ENCODE measurements around the gene C7orf57. TPM values are rescaled to one million over a fixed set of nuclear protein-coding genes. Genes with fewer than 3 reads are reported as not detected.
"Not testable (repeated sequence)": the region's sequence is repeated elsewhere in the genome, so short reads cannot be mapped to it uniquely, and the experiment has no call there.

The C7orf57 gene
- total RNA-seq: under 1 TPM; 0.28 to 0.33 TPM

DNA sequence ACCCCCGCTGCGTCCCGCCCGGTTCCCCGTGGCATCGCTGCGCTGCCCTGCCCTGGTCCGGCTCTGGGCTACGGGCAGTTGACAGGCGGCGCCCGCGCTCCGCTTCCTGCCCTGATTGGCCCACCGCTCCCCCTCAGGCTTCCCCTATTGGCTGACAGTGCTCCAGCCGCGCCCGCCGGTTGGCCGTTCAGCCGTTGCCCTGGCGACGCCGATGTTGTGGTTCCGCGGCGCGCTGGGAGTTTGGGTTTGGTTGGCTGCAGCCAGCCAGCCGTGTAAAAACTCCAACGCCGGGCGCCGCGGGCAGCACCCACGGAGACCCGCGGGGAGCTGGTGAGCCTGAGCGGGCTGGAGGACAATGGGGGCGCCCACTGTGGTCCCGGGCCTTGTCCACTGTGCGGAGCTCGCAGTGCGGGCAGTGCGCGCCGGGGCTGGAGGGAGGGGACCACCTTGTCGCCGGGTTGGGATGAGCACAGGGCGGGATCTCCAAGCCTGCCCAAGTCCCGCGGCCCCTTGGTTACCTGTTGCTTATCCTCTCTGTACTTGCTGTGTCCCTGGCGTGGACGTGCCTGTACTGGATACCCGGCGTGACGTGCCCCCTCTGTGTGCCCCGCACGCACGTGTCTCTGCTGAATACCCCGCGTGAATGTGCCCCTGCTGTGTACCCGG, at the start of gene C7orf57:
TSS of gene C7orf57 (plus strand) at position 243 of the 666 bp plus-strand sequence. CDS start 766 bp downstream, outside the sequence.
- DNase-seq: peak; percentile 89
- ChIA-PET CTCF (interaction anchor here (0.6 kb wide), 1 partner anchor 75 kb away, joined by 3 read pairs; no protein-coding TSS in a partner anchor), POLR2A (interaction anchor here (1.1 to 2.8 kb wide), 2 partner anchors 49 to 53 kb away, joined by 3 to 7 read pairs; partner anchors contain the start of gene UPP1)
- H3K4me1 Mint-ChIP-seq: peaks cover 12% of the 10 kb centered on the region
- H3K27me3 Mint-ChIP-seq: peaks cover 45% of the 10 kb centered on the region
- H3K9me3 Mint-ChIP-seq: no peaks in the 10 kb centered on the region
- H3K4me3 Mint-ChIP-seq: peak within 1 kb of the TSS; percentile 70
- H3K27ac Mint-ChIP-seq: no peak within 1 kb of the TSS
- no peaks in the 10 kb centered on the region for H3K36me3 Mint-ChIP-seq (ENCODE audit: low read depth)

DNA sequence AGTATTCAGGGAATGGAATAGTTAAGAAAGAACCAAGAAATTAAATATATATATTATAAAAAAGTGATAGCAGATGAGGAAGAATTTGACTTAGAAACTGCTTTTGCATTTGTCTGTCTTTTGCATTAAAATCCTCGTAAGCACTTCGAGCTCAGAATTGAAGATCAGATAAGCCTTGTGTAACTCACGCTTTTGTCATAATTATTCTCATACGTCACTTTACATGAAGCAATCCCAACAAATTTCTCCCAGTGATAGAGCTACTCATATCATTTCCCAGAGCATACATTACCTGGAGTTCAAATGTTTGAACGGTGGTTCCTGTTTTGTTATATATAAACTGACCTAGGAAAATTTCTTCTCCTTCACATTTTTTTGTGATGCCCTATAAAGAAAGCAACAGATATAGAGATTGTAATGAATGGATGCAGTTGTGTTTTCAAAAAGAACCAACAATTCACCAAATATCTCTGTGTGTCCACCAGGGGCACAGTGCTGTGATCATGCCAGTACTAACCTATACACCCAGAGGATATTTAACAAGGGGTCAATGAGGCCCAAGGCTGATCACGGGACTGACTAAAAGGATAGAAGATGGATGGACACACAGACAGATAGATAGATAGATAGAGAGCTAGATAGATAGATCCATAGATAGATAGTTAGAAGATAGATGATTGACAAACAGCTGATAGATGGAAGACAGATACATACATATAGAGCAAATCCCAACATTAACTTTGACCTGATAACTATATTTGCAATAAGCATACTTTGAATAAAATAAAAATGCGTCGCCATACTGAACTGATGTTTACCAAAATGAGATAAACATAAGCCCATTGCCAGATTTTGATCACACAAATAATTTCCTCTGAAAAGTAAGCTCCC, 46.6 kb upstream of the C7orf57 start:
- no peak for DNase-seq
- Mint-ChIP-seq H3K9me3 (no peaks in the 10 kb centered on the region), H3K4me1 (peaks cover 20% of the 10 kb centered on the region), H3K27ac (no peak overlapping the region), H3K27me3 (peaks cover 1% of the 10 kb centered on the region), H3K4me3 (no peak overlapping the region), H3K36me3 (ENCODE audit: low read depth) (no peaks in the 10 kb centered on the region)
- ChIA-PET CTCF (interaction anchor here (0.7 to 2.7 kb wide), 7 partner anchors 9 to 122 kb away, joined by 3 to 18 read pairs (median 4); partner anchors contain the start of gene HUS1), POLR2A (interaction anchor here (0.8 to 7.6 kb wide), 4 partner anchors 98 to 119 kb away, joined by 3 to 78 read pairs (median 4); partner anchors contain the start of gene UPP1)

DNA sequence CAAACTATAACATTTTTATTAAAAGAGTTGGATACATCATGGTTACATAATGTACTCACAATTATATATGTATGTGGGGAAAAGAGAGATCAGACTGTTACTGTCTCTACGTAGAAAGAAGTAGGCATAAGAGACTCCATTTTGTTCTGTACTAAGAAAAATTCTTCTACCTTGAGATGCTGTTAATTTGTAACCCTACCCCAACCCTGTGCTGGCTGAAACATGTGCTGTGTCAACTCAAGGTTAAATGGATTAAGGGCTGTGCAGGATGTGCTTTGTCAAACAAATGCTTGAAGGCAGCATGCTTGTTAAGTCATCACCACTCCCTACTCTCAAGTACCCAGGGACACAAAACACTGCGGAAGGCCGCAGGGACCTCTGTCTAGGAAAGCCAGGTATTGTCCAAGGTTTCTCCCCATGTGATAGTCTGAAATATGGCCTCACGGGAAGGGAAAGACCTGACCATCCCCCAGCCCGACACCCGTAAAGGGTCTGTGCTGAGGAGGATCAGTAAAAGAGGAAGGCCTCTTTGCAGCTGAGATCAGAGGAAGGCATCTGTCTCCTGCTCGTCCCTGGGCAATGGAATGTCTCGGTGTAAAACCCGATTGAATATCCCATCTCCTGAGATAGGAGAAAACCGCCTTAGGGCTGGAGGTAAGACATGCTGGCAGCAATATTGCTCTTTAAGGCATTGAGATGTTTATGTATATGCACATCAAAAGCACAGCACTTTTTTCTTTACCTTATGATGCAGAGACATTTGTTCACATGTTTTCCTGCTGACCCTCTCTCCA, 45.5 kb upstream of the C7orf57 start:
- ChIA-PET POLR2A (interaction anchor here (1.2 to 7.6 kb wide), 3 partner anchors 97 to 108 kb away, joined by 3 to 78 read pairs (median 4); partner anchors contain the start of gene UPP1), CTCF (interaction anchor here (0.9 to 3.5 kb wide), 5 partner anchors 12 to 121 kb away, joined by 3 to 77 read pairs (median 18); no protein-coding TSS in a partner anchor)
- H3K27ac Mint-ChIP-seq; DNase-seq; H3K36me3 Mint-ChIP-seq (ENCODE audit: low read depth); H3K27me3 Mint-ChIP-seq; H3K4me3 Mint-ChIP-seq; H3K9me3 Mint-ChIP-seq: not testable (repeated sequence)
- H3K4me1 Mint-ChIP-seq: peaks cover 20% of the 10 kb centered on the region

DNA sequence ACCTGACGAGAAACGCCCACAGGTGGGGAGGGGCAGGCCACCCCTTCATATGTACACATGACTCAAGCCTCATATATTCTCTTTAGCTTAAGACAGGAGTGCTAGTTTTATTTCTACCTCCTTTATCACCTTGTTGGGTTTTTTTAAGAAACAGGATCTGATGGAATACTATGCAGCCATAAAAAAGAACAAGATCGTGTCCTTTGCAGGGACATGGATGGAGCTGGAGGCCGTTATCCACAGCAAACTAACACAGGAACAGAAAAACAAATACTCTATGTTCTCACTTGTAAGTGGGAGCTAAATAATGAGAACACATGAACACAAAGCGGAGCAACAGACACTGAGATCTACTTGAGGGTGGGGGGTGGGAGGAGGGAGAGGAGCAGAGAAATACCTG, 44.8 kb upstream of the C7orf57 start:
- ChIA-PET CTCF (interaction anchor here (0.9 to 3.6 kb wide), 9 partner anchors 8 to 140 kb away, joined by 3 to 77 read pairs (median 12); no protein-coding TSS in a partner anchor), POLR2A (interaction anchor here (0.6 to 7.6 kb wide), 7 partner anchors 12 to 139 kb away, joined by 3 to 78 read pairs (median 14); partner anchors contain the start of gene UPP1)
- peaks cover 20% of the 10 kb centered on the region for H3K4me1 Mint-ChIP-seq
- H3K36me3 Mint-ChIP-seq (ENCODE audit: low read depth): no peaks in the 10 kb centered on the region
- no peak overlapping the region for H3K4me3 Mint-ChIP-seq
- no peak for DNase-seq
- H3K27ac Mint-ChIP-seq: peak overlapping the region; percentile 11
- no peaks in the 10 kb centered on the region for H3K27me3 Mint-ChIP-seq
- peaks cover 2% of the 10 kb centered on the region for H3K9me3 Mint-ChIP-seq

DNA sequence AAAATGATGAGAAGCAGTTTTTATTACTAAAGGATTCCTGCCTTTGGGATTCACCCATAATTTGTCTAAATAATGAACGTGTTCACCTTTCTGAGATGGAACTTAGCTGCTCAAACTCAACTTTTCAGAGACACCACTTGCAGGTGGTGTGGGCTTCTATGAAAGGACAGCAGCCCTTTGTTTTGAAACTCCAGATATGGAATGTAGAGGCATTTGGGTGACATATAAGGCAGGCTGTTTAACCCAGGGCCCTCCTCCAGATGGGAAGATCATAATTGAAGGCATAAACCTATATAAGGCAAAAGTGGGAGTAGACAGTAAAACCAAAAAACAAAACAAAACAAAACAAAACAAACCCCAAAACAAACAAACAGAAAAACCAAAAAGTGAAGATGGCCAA, 44.1 kb upstream of the C7orf57 start:
- no peak for DNase-seq
- CTCF ChIA-PET: interaction anchor here (0.8 to 3.6 kb wide), 22 partner anchors 9 to 164 kb away, joined by 3 to 77 read pairs (median 5); no protein-coding TSS in a partner anchor
- POLR2A ChIA-PET: interaction anchor here (0.7 to 7.6 kb wide), 9 partner anchors 8 to 118 kb away, joined by 3 to 78 read pairs (median 14); partner anchors contain the start of gene UPP1
- Mint-ChIP-seq H3K36me3 (ENCODE audit: low read depth) (no peaks in the 10 kb centered on the region), H3K27ac (peak overlapping the region; percentile 88), H3K27me3 (no peaks in the 10 kb centered on the region), H3K9me3 (peaks cover 2% of the 10 kb centered on the region), H3K4me1 (peaks cover 20% of the 10 kb centered on the region), H3K4me3 (peak overlapping the region; percentile 80)

DNA sequence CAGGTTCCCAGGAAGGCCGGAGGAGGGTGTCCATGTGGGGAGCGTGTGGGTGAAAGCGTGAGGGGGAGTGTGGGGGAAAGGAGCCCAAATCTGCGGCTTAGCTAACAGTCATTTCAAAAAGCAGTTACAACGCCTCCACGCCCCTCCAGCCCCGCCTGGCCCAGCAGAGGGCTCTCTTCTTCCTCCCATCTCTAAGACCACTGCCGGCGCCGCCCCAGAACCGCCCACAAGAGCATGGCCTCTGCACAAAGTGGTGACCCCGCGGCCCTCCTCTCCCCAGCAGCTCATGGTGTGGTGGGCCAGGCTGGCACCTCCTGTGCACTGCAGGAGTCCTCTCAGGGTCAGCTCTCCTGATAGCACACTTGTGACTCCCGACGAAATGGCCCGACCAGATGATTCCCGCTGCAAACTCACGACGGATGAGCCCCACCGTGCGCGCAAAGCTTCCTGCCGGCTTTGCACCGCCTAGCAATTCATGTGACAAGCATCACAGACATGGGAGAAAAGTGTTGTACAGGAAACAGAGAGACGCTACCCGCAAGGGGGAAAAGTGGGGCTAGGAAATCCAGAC, 43.5 kb upstream of the C7orf57 start:
- peak; percentile 91 for DNase-seq
- Mint-ChIP-seq H3K4me3 (peak overlapping the region; percentile 80), H3K27me3 (no peaks in the 10 kb centered on the region), H3K9me3 (peaks cover 2% of the 10 kb centered on the region), H3K27ac (peak overlapping the region; percentile 88), H3K36me3 (ENCODE audit: low read depth) (no peaks in the 10 kb centered on the region), H3K4me1 (peaks cover 20% of the 10 kb centered on the region)
- POLR2A ChIA-PET: interaction anchor here (1.3 to 7.6 kb wide), 9 partner anchors 9 to 117 kb away, joined by 3 to 78 read pairs (median 14); partner anchors contain the start of gene UPP1
- CTCF ChIA-PET: interaction anchor here (0.8 to 3.6 kb wide), 23 partner anchors 9 to 163 kb away, joined by 3 to 77 read pairs (median 5); no protein-coding TSS in a partner anchor

DNA sequence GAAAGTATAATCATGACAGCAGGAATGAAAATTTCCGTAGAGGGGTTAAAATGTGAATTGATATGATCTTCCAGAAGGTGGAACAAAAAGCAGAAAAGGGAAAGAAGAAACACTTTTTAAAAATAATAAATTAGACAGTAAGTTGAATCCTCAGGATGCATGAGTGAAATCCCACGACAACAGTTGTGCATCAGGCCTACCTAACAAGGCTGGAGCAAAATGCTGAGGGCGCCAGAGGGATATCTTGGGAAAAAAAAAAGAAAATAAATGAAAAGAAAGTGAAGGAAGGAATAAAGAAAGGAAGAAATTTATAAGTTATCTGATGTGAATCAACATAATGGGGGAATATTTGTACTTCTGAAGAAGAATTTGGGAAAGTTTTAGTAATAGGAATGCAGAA, 42.9 kb upstream of the C7orf57 start:
- DNase-seq: no peak
- Mint-ChIP-seq H3K27me3 (no peaks in the 10 kb centered on the region), H3K4me3 (peak overlapping the region; percentile 80), H3K4me1 (peaks cover 20% of the 10 kb centered on the region), H3K36me3 (ENCODE audit: low read depth) (no peaks in the 10 kb centered on the region), H3K27ac (peak overlapping the region; percentile 88), H3K9me3 (peaks cover 2% of the 10 kb centered on the region)
- POLR2A ChIA-PET: interaction anchor here (1.3 to 7.6 kb wide), 8 partner anchors 10 to 116 kb away, joined by 3 to 78 read pairs (median 14); partner anchors contain the start of gene UPP1
- CTCF ChIA-PET: interaction anchor here (0.8 to 3.6 kb wide), 17 partner anchors 10 to 127 kb away, joined by 3 to 77 read pairs (median 8); no protein-coding TSS in a partner anchor

DNA sequence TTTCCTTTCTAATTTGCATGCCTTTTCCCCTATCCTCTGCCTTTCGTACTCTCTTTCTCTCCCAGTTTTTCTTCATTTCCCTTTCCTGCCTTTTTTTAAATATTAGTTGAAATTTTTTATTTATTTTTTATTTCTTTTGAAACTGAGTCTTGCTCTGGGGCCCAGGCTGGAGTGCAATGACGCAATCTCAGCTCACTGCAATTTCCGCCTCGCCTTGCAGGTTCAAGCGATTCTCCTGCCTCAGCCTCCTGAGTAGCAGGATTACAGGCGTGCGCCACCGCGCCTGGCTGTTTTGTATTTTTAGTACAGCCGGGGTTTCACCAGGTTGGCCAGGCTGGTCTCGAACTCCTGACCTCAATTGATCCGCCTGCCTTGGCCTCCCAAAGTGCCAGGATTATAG, 35.9 kb upstream of the C7orf57 start:
- peaks cover 8% of the 10 kb centered on the region for H3K27me3 Mint-ChIP-seq
- CTCF ChIA-PET: interaction anchor here (1.8 kb wide), 1 partner anchor 109 kb away, joined by 5 read pairs; no protein-coding TSS in a partner anchor
- no peak for DNase-seq
- H3K4me1 Mint-ChIP-seq: no peaks in the 10 kb centered on the region
- POLR2A ChIA-PET: no interaction called here
- H3K27ac Mint-ChIP-seq: no peak overlapping the region
- peaks cover 2% of the 10 kb centered on the region for H3K9me3 Mint-ChIP-seq
- H3K36me3 Mint-ChIP-seq (ENCODE audit: low read depth): no peaks in the 10 kb centered on the region
- no peak overlapping the region for H3K4me3 Mint-ChIP-seq

DNA sequence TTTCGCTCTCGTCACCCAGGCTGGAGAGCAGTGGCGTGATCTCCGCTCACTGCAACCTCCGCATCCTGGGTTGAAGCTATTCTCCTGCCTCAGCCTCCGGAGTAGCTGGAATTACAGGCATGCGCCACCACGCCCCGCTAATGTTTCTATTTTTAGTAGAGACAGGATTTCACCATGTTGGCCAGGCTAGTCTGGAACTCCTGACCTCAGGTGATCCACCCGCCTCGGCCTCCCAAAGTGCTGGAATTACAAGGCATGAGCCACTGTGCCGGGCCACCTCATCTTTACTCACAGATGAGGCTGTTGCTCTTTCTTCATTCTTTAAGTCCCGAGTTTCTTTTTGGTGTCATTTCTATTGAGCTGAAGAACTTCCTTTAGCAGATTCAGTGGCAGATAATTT, 35.2 kb upstream of the C7orf57 start:
- POLR2A ChIA-PET: not testable (repeated sequence)

DNA sequence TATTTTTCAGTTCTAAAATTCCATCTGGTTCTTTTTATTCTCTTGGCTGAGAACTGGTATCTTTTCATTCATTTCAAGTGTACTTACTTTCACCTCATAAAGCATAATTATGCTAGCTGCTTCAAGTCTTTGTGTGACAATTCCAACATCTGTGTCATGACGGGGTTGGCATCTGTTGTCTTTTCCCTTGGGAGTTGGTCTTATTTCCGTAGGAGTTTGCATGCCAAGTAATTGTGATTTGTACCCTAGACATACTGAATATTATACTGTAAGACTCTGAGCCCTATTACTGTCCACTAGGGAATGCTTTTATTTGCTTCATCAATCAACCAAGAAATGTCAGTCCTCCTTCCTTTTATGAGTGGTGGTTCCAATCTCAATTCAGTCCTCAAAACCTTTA, 31.3 kb upstream of the C7orf57 start:
- Mint-ChIP-seq H3K4me1 (no peaks in the 10 kb centered on the region), H3K9me3 (no peaks in the 10 kb centered on the region), H3K27ac (no peak overlapping the region), H3K4me3 (no peak overlapping the region), H3K36me3 (ENCODE audit: low read depth) (no peaks in the 10 kb centered on the region), H3K27me3 (peaks cover 12% of the 10 kb centered on the region)
- ChIA-PET CTCF (no interaction called here), POLR2A (no interaction called here)
- no peak for DNase-seq

More for the DNA sequence above, 35.2 kb upstream of the C7orf57 start:
- H3K4me1 Mint-ChIP-seq; H3K27ac Mint-ChIP-seq; DNase-seq; H3K4me3 Mint-ChIP-seq; H3K36me3 Mint-ChIP-seq (ENCODE audit: low read depth); CTCF ChIA-PET; H3K9me3 Mint-ChIP-seq: not testable (repeated sequence)
- peaks cover 11% of the 10 kb centered on the region for H3K27me3 Mint-ChIP-seq

DNA sequence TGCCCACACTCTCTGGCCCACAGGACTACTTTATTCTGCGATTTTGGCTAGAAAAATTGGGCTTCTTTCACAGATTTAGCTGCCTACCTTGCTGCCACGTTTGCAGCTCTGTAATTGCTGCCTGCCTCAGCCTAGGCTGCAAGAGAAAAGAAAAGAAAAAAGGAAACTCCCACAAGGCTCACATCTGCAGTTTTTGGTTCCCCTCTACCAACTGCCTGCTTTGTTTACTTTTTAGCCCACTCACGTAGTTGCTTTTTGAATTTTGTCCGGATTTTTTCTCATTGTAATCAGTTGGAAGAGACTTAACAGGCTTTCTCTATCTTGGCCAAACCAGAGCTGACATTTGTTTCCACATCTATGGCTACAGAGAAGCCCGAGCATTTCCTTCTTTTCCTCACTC, 30.7 kb upstream of the C7orf57 start:
- no peaks in the 10 kb centered on the region for H3K4me1 Mint-ChIP-seq
- DNase-seq: no peak
- no peak overlapping the region for H3K4me3 Mint-ChIP-seq
- H3K27me3 Mint-ChIP-seq: peaks cover 12% of the 10 kb centered on the region
- ChIA-PET POLR2A (no interaction called here), CTCF (no interaction called here)
- no peaks in the 10 kb centered on the region for H3K9me3 Mint-ChIP-seq
- no peaks in the 10 kb centered on the region for H3K36me3 Mint-ChIP-seq (ENCODE audit: low read depth)
- no peak overlapping the region for H3K27ac Mint-ChIP-seq

DNA sequence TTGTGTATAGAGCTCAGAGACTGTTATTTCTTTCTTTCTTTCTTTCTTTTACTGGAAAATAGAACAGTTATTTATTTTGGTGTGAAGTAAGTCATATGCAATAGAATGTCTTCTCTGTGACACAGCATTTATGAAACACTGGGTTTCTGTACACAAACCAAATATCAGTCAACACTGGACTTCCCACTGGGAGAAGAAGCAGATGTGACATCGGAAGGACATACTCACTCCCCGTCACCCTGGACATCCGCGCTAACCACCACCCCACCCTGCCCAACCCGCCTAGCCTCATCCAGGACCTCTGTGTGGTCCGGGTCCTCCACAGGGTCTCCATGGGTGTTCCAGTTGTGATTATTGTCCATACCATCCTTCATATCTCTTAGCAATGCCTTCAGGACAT, 28.5 kb upstream of the C7orf57 start:
- no peaks in the 10 kb centered on the region for H3K9me3 Mint-ChIP-seq
- no peak for DNase-seq

More for the DNA sequence above, 28.5 kb upstream of the C7orf57 start:
- ChIA-PET POLR2A (no interaction called here), CTCF (no interaction called here)
- H3K36me3 Mint-ChIP-seq (ENCODE audit: low read depth): no peaks in the 10 kb centered on the region
- H3K27ac Mint-ChIP-seq: no peak overlapping the region
- H3K4me3 Mint-ChIP-seq: no peak overlapping the region
- H3K4me1 Mint-ChIP-seq: no peaks in the 10 kb centered on the region
- H3K27me3 Mint-ChIP-seq: peaks cover 15% of the 10 kb centered on the region
